GM13976 (cell line): Measurements from ENCODE around the gene KYNU.
"Not testable (repeated sequence)": the region's sequence is repeated elsewhere in the genome, so short reads cannot be mapped to it uniquely, and the experiment has no call there.

ENCODE experiments used
- DNase-seq: peaks from one replicate; pipeline ENCODE4 v3.0.0; 2012; ENCODE audit warnings: low spot score
- CTCF ChIP-seq: IDR thresholded peaks from 2 replicates; pipeline ENCODE4 v1.5.1; 2012; ENCODE audit warnings: borderline replicate concordance, mild to moderate bottlenecking; ENCODE audit not compliant: insufficient read depth; ENCODE audit errors: extremely low read depth, missing control alignments, control extremely low read depth
- in situ Hi-C: fragments of 300-500 bp; cut with MboI; formaldehyde crosslinking; loops from one replicate; pipeline ENCODE4 v1.12.0; 2022; ENCODE audit warnings: low sequenced_read_pairs, mixed read lengths, inconsistent platforms; ENCODE audit not compliant: unreplicated experiment

KYNU gene

DNA sequence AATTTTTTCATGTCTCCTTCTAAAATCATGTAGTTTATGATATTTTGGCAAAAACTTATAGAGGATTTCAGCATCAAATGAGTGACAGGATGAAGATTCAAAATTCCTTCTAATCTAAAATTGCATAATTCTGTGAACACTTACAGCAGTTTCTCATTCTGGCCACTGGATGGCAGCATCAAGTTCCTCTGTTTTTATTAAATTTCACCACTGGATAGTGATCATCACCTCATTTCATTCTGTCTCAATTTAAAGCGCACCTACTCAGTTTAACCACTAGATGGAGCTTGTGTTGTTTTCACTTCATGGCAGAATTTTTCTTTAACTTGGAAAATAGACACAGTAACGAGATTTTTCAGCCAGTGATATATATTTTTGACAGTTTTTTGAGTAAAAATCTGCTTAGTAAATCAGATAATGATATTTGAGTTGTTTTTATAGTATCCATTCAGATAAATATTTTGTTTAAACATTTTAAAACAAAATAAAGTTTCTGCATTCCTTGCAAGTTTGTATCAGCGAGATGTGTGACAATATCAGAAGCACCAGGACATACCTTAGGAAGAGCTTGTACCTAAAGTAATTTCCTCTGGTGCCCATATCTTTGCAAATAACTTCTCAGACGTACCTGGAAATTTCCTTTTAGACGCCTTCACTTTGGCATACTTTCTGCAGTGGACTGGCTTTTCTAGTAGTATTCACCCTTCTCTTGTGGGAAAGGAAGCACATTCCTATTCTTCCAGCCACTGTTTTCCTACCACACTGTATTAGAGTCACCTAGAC is 157.0 kb downstream of the KYNU start:
- peak; percentile 49 for DNase-seq
- TF ChIP-seq CTCF = peak; percentile 80
- in situ Hi-C loops = no loop called here

DNA sequence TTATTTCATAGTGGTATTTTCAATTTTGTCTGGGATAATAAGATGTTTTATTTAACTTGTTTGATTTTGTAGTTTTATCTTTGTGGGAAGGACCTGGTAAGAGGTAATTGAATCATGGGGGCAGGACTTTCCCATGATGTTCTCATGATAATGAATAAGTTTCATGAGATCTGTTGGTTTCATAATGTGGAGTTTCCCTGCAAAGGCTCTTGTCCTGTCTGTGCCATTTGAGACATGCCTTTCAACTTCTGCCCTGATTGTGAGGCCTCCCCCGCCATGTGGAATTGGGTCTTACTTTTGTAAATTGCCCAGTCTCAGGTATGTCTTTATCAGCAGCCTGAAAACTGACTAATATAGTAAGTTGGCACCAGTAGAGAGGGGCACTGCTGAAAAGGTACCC is 174.0 kb downstream of the KYNU start:
- TF ChIP-seq CTCF = no peak
- in situ Hi-C loops = no loop called here
- DNase-seq = no peak

- in situ Hi-C loops, DNase-seq: not testable (repeated sequence)
Measured at GRCh38 chr2:143053437-143053836, 176.0 kb downstream of the KYNU start.

DNA sequence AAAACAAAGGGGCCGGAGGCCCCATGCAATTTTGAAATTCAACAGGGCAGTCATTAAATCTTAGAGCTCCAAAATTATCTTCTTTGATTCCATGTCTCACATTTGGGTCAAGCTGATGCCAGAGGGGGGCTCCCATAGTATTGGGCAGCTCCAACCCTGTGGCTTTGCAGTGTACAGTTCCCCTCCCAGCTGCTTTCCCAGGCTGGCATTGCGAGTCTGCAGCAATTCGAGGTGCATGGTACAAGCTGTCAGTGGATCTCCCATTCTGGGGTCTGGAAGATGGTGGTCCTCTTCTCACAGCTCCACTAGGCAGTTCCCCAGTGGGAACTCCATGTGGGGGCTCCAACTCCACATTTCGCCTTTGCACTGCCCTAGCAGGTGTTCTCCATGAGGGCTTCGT is 179.1 kb downstream of the KYNU start:
- in situ Hi-C loops = no loop called here
- TF ChIP-seq CTCF = no peak
- no peak for DNase-seq

GRCh38 chr2:143058851-143059250 is 181.4 kb downstream of the KYNU start:
- in situ Hi-C loops = no loop called here
- TF ChIP-seq CTCF = no peak
- DNase-seq = no peak

GRCh38 chr2:143063612-143064200 is 186.2 kb downstream of the KYNU start:
- no peak for DNase-seq
- in situ Hi-C loops = no loop called here
- TF ChIP-seq CTCF = no peak

DNA sequence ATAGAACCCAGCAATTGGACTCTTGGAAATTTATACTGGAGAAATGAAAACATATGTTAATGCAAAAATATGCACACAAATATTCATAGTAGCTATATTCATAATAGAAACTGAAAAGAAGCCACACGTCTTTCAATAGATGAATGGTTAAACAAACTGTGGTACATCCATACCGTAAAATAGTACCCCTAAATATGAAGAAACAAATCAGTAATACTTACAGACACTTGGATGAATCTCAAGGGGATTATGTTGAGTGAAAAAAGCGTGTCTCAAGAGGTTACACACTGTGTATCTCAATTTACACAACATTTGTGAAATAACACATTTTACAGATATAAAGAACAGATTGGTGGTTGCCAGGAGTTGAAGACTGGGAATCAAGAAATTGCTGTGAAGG is 190.6 kb downstream of the KYNU start:
- TF ChIP-seq CTCF = no peak
- in situ Hi-C loops = no loop called here
- DNase-seq = no peak
